ENCODE data around the gene FRMD5.
"Not testable (repeated sequence)": the region's sequence is repeated elsewhere in the genome, so short reads cannot be mapped to it uniquely, and the experiment has no call there.

Gene FRMD5

DNA sequence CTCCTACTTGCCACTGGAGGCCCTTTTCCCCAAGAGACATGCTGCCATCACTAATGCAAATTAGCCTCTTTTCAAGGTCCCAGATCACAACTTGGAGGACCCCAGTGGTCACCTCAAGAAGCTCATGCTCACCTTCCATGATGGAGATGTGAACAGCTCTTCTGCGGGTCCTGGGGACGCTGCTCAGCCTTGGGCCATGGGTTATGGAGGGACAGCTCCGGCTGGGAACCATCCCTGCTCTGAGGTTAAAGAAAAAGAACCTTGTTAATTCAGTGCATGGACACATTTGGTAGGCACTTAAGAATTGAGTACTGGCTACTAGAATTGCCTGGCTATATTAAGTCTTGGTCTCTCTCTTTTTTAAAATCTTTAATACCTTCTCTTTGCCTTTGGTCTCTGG is 311.5 kb downstream of the FRMD5 start:
- no peak for DNase-seq

DNA sequence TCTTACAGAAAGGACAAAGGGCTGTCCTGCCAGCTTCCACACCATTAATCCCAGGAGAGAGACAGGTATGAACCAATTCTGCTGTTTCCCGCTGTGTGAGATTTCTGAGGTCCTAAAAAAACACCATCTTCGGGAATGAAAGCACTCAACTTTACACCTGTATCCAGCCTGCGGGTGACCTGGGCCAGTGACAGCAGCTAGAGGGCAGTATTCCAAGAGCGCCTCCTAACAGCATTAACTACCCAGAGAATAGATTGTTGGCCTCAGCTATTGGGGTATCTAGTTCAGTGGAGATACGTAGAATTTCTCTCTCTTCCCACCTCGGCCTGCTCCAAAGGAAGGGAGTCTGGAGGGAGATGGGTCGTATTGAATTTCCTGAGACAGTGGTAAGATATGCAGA is 313.1 kb downstream of the FRMD5 start:
- no peak for DNase-seq

DNA sequence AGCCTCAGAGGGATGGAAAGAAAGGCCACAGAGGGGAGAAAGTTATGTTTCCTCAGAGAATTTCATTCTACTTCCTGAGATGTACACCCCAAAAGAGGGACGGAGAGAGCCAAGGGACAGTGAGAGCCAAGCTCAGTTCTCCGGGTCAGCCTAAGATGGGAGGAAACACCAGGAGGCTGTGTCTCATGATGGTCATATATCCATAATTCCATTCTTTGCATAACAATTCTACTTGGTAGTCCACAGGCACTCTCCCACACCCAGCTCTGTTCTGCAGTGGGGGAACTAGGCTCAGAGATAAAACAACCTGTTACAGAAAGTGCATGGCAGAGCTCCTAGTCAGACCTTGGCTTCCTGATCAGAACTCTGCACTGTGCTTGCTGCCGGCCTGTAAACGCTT is 313.8 kb downstream of the FRMD5 start:
- DNase-seq, result no peak

DNA sequence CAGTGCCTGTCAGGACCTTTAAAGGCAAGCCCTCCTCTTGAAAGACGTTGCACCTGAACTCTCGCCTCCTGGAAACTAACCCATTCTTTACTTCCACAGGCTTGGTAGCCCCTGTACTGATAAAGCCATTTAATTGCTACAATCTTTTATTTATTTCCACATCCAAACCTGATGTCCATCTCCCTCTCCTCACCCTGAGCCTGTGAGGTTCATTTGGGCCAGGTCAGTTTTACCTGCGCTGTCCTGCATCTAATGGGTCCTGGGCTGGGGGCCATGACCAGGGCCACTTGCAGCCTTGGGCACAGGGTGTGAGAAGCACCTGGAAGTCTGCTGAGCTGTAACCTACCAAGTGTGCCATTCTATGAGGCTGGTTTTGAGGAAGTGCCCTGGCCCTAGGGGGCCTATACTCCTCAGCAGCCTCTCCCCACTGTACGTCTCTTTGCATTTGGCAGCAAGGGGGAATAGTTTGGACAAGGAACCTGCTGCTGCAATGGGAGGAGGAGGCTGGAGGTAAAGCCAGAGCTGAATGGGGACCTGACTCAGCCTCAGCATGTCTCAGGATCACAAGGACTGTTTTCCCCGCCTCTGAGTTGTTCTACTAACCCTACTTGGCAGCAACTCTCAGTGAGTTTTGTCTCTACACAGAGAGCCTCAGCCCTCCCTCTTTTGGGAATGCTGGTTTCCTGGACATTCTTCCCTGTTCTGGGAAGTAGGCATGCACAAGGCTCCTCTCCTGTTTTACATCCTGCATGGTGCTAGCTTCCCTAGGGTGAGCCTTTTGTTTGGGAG is 314.5 kb downstream of the FRMD5 start:
- DNase-seq, result no peak

DNA sequence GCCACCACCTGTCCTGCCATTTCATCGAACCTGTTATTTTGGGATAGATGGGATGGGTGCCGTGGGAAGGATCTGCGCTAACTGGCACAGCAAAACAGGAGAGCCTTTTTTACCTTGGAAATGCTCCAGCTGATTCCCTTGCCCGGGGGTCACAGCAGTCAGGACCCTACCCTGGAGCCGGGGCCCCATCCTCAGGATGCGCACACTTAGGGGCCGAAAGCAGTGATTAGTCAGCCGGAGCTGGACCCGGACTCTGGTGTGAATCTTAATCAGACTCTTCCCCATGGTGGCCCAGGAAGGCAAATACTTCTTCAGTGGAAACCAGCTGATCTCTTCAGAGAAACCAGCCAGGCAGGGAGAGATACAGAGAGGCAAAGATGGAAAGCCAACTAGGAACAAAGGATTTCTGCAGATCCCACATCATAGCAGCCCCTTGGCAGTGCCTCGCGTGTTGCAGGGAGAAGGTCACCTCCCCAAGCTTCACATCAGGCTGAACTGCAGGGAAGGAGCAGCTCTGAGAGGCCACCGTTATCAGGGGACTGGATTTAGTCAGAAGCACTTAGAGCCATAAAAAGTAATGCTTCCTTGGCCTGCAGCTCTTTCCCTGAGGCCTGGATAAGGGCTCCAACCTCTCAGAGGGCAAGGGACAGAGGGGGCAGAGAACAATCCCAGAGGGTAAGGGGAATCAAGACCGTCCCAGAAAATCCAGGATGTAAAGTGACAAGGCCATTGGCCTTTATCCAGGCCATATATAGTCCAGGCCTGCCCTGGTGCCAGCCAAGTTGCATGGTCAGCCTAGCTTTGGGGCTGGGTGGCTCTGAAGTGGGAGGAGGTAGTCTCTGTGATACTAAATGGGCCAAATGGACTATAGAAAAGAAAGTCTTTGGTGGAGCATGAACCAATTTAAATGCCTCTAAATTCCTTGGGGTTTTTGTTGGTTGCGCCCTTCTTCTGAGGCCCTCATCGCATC is 315.4 kb downstream of the FRMD5 start:
- no peak for DNase-seq

DNA sequence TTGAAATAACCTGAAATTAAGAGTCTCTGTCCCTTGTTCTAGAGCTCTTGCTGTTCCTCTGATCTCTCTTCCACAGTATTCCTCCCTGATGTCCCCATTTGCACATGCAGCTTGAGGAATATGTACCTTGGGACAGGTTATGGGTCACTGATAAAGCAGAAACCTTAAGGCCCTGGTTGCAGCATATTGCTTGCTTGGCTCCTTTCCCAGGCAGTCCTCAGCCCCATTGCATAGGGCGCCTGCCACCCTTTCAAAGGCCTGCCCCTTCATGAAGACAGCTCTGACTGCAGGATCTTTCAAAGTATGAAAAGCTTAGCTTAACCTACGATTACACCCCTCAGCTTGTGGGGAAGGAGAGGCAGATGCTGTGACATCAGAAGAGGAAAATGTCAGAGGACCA is 316.6 kb downstream of the FRMD5 start:
- DNase-seq, result no peak

DNA sequence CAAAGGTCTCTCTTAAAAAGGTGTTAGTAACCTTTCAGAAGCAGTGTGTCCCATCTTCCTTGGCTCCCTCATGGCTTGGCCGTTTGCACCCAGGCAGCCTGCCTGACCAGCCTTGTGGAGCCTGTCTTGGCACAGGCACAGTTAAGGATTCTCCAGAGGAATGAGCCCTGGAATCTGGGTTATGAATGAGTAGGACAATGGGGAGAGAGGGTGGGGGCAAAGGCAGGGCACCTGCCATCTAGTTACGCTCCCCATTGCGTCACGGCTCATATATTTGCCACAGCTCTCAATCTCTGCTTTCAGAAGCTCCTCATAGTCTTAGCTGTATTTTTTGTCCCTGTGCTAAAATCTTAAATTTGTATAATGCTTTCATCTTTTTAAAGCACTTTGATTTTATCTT is 317.7 kb downstream of the FRMD5 start:
- DNase-seq, result no peak

DNA sequence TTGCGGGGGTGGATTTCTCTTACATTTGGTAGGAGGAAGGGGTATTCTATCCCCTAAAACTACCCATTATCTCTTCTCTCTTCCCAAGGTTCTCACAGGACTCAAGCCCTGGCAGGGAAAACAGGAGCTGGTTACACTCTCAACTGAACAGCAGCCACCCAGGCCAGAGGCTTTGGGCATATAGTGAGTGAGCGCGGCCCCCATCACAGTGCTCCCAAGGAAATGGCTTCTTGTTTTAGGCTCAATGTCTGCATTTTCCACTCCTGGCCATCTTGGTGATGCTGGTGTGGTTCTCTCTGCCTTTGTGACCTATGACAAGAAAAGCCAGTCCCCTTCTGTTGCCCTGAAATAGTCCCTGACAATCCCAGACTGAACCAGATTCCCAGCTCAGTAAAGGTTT is 318.2 kb downstream of the FRMD5 start:
- DNase-seq, result no peak

DNA sequence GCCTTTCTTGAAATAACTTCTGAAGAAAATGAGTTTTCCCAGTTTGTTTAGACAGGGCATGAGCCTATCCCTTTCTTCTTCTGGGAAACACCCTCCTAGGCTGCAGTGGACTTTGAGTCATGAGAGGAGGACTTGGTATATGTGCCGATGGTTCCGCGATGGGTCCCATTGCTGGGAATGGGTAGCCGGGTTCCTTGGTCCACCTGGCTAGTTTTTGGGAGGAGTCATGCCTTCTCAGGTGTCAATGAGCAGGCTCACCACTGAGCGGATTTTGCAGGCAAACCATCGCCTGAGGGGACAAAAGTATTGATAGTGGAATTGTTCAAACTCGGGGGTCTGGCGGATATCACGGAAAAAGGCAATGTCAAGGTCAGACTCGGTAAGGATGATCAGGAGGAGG is 321.4 kb downstream of the FRMD5 start:
- DNase-seq, result no peak

DNA sequence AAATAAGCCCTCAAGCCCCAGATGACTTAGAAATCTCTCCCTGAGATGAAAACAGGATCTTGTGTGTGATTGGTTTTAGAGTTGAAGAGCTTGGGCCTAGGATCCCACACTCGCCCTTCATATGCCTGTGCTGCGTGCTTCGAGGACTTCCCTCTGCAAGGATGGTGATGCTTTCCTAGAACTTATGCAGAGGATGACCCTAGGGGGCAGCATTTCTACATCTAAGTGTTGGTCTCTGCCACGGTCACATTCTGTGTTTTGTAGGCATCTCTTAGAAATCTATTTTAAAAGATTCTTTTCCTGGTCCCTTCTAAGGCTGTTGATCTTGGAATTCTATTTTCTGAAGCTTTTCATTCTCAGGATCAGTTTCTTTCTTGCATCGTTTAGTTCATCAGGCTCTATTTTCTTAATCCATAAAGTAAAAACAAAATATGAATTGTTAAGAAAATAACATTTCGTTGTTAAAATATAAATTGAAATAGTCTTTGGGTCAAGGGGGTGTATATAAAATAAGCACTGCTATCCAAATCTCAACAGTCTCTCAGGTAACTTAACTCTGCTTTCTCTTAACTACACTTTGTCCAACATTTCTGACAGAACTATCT is 322.6 kb downstream of the FRMD5 start:
- no peak for DNase-seq

DNA sequence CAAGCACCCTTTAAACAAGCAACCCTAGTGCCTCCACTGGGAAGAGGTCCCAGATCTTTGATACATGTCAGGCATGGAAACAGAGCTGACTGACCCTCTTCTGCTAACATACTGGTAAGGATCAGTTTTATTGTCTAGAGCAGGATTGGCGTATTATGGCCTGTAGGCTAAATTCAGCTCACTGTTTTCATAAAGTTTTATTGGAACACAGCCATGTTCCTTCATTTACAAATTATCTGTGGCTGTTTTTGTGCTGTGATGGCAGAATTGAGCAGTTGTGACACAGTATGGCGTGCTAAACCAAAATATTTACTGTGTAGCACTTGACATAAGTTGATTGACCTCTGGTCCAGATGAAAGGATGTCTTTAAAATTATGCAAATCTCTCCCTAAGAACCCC is 323.2 kb downstream of the FRMD5 start:
- no peak for DNase-seq

DNA sequence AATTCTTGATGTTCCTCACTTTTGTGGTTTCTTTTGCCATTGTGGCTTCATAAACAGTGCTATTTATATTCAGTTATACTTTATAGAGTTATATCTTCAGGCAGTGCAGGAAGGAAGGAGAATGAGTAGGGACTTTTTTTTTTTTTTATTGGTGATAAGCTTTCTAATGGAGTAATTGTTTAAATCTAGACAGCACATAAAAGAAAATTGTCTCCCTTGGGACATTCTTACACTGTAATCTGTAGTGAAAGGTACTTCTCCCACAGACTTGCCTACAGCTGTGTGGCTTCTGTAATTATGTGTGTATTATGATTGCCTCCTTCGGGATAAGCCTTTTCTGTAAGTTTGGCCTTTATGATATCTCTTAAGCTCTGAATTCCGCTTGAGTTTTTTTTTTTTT is 326.7 kb downstream of the FRMD5 start:
- no peak for DNase-seq

DNA sequence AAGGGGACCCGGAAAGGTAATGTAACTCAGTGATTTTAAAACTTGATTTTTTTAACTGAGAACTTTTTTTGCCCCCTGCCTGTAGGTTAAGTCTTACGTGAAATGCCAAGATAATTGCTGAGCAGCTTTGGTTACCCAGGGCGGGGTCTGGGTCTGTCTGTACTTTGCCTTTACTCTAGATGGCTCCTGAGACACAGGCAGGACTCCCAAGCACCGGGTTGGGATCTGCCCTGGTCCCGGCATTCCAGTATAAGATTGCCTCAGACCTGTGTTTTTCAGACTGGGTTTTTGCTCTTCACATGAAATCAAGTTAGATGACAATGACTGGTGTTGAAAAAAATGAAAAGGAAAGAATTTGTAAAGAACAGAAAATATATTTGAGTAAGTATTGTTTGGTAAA is 328.0 kb downstream of the FRMD5 start:
- no peak for DNase-seq

DNA sequence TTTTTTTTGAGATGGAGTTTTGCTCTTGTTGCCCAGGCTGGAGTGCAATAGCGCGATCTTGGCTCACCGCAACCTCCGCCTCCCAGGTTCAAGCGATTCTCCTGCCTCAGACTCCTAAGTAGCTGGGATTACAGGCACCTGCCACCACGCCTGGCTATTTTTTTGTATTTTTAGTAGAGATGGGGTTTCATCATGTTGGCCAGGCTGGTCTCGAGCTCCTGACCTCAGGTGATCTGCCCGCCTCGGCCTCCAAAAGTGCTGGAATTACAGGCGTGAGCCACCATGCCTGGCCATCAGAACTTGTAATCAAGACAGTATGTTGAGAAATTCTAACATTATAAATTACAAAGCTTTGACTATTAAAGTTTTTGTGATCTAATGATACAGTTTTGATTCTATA is 328.4 kb downstream of the FRMD5 start:
- not testable (repeated sequence) for DNase-seq

DNA sequence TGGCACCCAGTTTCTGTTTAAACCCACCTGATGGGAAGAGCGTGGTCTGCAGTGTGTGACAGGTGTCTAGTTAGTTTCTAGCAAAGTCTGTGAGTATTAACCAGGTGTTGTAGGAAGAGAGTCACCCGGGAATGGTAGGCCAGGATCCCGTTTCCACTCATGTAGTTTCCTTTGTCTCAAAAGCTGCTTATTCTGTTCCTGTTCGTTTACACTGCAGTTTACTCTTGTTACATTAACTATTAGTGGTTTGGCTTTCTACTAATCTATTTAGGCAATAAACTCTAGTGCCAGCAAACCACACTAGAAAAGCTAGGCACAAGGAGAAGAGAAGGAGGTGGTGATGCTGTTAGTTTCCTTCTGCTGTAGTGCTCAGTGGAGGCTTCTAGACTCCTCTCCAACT is 335.5 kb downstream of the FRMD5 start:
- DNase-seq, result no peak

DNA sequence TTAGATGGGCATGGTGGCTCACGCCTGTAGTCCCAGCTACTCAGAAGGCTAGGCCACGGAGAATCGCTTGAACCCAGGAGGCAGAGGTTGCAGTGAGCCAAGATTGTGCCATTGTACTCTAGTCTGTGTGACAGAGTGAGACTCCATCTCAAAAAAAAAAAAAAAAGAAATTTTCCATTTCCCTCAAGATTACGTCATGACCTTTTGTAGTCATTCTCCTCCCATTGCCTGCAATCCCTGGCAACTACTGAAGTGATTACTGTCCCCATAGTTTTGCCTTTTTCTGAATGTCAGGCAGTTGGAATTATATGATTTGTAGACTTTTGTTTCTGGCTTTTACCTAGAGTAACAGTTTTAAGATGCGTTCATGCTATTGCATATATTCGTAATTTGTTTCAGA is 340.3 kb downstream of the FRMD5 start:
- no peak for DNase-seq

DNA sequence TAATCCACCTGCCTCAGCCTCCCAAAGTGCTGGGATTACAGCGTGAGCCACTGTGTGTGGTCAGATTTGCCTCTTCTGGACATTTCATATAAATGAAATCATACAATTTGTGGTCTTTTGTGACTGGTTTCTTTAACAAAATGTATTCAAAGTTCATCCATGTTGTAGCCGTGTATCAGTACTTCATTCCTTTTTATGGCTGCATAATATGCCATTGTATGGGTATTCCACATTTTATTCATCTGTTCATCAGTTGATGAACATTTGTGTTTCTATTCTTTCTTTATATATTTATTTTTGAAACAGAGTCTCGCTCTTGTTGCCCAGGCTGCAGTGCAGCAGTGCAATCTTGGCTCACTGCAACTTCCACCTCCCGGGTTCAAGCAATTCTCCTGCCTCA is 342.5 kb downstream of the FRMD5 start:
- DNase-seq, result no peak

DNA sequence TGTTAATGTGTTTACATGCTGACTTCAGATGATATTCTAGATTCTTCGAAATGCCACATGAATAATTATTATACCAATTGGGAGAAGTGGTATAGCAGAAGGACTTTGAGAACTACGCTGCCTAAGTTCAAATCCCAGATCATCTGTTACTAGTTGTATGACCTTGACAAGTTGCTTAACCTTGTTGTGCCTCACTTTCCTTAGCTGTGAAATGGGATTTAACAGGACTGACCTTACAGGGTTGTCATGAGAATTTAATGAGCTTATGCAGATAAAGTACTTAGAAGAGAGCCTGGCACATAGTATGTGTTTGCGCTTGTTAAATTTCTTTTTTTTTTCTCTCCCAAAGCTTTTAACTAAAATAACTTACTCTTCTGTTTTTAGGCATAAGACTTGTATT is 343.8 kb downstream of the FRMD5 start:
- DNase-seq, result no peak

DNA sequence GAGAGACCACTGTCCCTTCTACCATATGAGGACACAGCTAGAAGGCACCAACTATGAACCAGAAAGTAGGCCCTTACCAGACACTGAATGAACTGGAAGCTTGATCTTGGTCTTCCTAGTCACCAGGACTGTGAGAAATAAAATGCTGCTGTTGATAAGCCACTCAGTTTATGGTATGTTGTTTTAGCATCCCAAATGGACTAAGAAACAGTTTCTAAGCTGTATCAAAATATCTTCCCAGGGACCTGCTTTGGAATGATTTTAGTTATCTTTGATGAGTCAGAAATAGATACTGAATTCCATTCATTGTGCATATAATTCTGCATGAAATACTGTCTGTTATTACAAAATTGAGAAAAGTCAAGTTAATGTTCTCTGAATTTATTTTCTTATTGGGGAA is 349.6 kb downstream of the FRMD5 start:
- DNase-seq, result no peak

DNA sequence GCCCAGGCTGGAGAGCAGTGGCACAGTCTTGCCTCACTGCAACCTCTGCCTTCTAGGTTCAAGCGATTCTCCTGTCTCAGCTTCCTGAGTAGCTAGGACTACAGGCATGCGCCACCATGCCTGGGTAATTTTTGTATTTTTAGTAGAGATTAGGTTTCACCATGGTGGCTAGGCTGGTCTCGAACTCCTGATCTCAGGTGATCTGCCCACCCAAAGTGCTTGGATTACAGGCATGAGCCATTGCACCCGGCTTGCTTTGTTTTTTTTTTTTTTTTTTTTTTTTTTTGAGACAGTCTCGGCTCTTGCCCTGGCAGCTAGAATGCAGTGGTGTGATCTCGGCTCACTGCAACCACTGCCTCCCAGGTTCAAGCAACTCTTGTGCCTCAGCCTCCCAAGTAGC is 362.6 kb downstream of the FRMD5 start:
- DNase-seq, result not testable (repeated sequence)

DNA sequence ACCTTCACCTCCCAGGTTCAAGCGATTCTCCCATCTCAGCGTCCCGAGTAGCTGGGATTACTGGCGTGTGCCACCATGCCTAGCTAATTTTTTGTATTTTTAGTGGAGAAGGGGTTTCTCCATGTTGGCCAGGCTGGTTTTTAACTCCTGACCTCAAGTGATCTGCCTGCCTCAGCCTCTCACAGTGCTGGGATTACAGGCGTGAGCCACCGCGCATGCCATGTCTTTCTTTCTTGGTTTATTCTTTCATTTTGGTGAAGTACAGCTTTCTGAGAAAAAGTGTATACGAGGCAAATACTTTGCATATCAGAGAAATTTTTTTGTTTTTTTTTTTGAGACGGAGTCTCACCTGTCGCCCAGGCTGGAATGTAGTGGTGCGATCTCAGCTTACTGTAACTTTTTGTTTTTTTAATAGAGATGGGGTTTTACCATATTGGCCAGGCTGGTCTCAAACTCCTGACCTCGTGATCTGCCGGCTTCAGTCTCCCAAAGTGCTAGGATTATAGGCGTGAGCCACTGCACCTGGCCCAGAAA is 363.5 kb downstream of the FRMD5 start:
- not testable (repeated sequence) for DNase-seq

DNA sequence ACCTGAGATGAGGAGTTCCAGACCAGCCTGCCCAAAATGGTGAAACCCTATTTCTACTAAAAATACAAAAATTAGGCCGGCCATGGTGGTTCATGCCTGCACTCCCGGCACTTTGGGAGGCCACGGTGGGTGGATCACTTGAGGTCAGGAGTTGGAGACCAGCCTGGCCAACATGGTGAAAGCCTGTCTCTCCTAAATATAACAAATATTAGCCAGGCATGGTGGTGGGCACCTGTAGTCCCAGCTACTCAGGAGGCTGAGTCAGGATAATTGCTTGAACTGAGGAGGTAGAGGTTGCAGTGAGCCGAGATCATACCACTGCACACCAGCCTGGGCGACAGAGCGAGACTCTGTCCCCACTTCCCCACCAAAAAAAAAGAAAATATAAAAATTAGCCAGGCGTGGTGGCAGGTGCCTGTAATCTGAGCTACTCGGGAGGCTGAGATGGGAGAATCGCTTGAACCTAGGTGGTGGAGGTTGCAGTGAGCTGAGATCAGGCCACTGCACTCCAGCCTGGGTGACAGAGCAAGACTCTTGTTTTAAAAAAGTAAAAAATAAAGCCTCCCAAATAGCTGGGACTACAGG is 364.3 kb downstream of the FRMD5 start:
- DNase-seq, result not testable (repeated sequence)

DNA sequence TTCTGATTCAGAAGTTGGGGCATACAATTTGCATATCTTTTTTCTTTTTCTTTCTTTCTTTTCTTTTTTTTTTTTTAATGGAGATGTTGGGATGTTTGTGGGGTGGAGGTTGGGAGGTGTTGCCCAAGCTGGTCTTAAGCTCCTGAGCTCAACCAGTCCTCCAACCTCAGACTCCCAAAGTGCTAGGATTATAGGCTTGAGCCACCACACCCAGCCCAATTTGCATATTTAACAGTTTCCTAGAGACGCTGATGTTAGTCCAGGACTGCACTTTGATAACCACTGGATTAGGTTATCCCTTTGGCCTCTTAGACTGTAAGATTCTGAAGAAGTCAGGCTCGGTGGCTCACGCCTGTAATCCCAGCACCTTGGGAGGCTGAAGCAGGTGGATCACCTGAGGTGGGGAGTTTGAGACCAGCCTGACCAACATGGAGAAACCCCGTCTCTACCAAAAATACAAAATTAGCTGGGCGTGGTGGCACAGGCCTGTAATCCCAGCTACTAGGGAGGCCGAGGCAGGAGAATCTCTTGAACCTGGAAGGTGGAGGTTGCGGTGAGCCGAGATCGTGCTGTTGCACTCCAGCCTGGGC is 365.0 kb downstream of the FRMD5 start:
- DNase-seq, result not testable (repeated sequence)
